ENCODE measurements around the gene MBD5. TPM values are rescaled to one million over a fixed set of nuclear protein-coding genes. Genes with fewer than 3 reads are reported as not detected.
"Not testable (repeated sequence)": the region's sequence is repeated elsewhere in the genome, so short reads cannot be mapped to it uniquely, and the experiment has no call there.

Gene MBD5
- total RNA-seq (10 to 100 TPM; 53.8 to 63.2 TPM), polyA plus RNA-seq (1 to 10 TPM; 4.1 to 5.2 TPM)
- long read RNA-seq, donor 1, full-length matches to known transcripts: 3 of 32 reads
- long read RNA-seq, donor 1, partial matches to known transcripts: 8 of 32 reads
- long read RNA-seq, donor 1, other reads (novel, unspliced or antisense): 21 of 32 reads
- long read RNA-seq, donor 2, full-length matches to known transcripts: 2 of 29 reads
- long read RNA-seq, donor 2, partial matches to known transcripts: 3 of 29 reads
- long read RNA-seq, donor 2, other reads (novel, unspliced or antisense): 24 of 29 reads

DNA sequence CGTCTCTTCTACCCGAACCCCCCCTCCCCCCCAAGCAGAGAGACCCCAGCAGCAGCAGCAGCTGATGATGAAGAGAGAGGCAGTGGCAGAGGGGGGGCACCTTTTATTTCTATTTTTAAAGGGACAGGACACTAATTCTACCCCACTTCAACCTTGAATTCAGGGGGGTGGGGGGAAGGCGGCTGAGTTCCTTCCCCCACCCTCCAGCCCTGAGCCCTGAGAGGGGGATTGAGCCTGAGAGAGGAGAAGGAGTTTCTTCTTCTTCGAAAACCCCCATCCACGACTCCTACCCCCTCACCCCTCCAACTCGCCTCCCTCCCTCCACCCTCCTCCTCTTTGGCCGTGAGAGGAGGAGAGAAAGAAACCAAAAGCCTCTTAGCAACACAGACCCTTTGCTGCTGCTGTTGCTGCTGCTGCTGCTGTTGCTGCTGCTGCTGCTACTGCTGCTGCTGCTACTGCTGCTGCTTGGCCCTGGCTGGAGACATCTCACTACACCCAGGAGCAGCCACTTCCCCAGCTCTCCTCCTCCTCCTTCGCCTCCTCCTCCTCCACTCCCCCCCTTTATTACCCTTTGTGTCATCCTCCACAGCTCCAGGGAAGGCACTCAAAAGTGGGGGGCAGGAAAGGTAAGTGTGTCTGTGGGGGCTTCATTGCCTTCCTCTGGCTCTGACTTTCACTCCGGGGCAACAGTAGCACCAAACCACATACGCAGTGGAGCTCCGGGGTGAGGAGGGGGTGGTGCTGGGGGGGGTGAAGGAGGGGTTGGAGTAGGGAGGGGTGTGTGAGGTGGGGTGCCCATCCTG lies at the start of gene MBD5:
TSS of gene MBD5 (plus strand) at position 33 of the 803 bp plus-strand sequence.
- Histone ChIP-seq H3K9me3 (ENCODE audit: control insufficient read depth, low read length) (no peaks in the 10 kb centered on the region), H3K4me1 (ENCODE audit: control insufficient read depth in 1 of 2, insufficient read depth in 2 of 2, low read length in 2 of 2) (no peaks in the 10 kb centered on the region), H3K4me3 (ENCODE audit: low read length in 2 of 2) (peak within 1 kb of the TSS; percentile 46 to 69), H3K27me3 (ENCODE audit: control insufficient read depth in 1 of 2, insufficient read depth in 2 of 2, low read length in 1 of 2) (no peaks in the 10 kb centered on the region), H3K27ac (ENCODE audit: low read depth in 1 of 2, low read length in 2 of 2) (peak within 1 kb of the TSS; percentile 63 to 87), H3K36me3 (ENCODE audit: control insufficient read depth in 1 of 2, insufficient read depth in 2 of 2, low read length in 1 of 2) (no peaks in the 10 kb centered on the region)
- WGBS, 2 donors: 0 to 1% methylated on average over 10 to 11 of the region's 11 CpGs
- DNase-seq: peak; percentile 64 to 76
- intact Hi-C loops (cut with DNase I): no loop called here
- ATAC-seq (ENCODE audit: low FRiP score): peak; percentile 68

DNA sequence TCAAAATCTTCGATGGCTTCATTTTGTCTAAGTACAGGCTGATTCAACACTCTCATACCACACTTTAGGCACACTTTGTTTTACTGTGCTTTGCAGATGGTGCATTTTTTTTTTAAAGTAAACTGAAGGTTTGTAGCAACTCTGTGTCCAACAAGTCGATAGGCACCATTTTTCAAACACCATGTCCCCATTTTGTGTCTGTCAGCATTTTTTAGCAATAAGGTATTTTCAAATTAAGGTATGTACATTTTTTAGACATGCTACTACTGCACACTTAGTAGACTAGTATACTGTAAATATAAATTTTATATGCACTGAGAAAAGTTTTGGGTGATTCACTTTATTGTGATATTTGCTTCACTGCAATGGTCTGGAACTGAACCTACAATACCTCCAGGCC lies 44.8 kb upstream of the MBD5 start:
- intact Hi-C loops (cut with DNase I): no loop called here
- Histone ChIP-seq H3K27ac (ENCODE audit: low read depth in 1 of 2, low read length in 2 of 2) (no peak overlapping the region), H3K4me3 (ENCODE audit: low read length in 2 of 2) (no peak overlapping the region), H3K27me3 (ENCODE audit: control insufficient read depth in 1 of 2, insufficient read depth in 2 of 2, low read length in 1 of 2) (no peaks in the 10 kb centered on the region), H3K36me3 (ENCODE audit: control insufficient read depth in 1 of 2, insufficient read depth in 2 of 2, low read length in 1 of 2) (peaks cover 0 to 2% of the 10 kb centered on the region in 2 donors), H3K4me1 (ENCODE audit: control insufficient read depth in 1 of 2, insufficient read depth in 2 of 2, low read length in 2 of 2) (no peaks in the 10 kb centered on the region), H3K9me3 (ENCODE audit: control insufficient read depth, low read length) (no peaks in the 10 kb centered on the region)
- 75 to 80% methylated on average over 2 of the region's 2 CpGs for WGBS, 2 donors
- DNase-seq (no peak), ATAC-seq (ENCODE audit: low FRiP score) (no peak)

GRCh38 chr2:147977679-147978078 lies 43.2 kb upstream of the MBD5 start:
- Histone ChIP-seq H3K4me1 (ENCODE audit: control insufficient read depth in 1 of 2, insufficient read depth in 2 of 2, low read length in 2 of 2) (no peaks in the 10 kb centered on the region), H3K27ac (ENCODE audit: low read depth in 1 of 2, low read length in 2 of 2) (no peak overlapping the region), H3K27me3 (ENCODE audit: control insufficient read depth in 1 of 2, insufficient read depth in 2 of 2, low read length in 1 of 2) (no peaks in the 10 kb centered on the region), H3K9me3 (ENCODE audit: control insufficient read depth, low read length) (no peaks in the 10 kb centered on the region), H3K36me3 (ENCODE audit: control insufficient read depth in 1 of 2, insufficient read depth in 2 of 2, low read length in 1 of 2) (peaks cover 0 to 2% of the 10 kb centered on the region in 2 donors), H3K4me3 (ENCODE audit: low read length in 2 of 2) (no peak overlapping the region)
- intact Hi-C loops (cut with DNase I): no loop called here
- WGBS, 2 donors: 97 to 99% methylated on average over 3 of the region's 3 CpGs
- ATAC-seq (ENCODE audit: low FRiP score): no peak
- no peak for DNase-seq

DNA sequence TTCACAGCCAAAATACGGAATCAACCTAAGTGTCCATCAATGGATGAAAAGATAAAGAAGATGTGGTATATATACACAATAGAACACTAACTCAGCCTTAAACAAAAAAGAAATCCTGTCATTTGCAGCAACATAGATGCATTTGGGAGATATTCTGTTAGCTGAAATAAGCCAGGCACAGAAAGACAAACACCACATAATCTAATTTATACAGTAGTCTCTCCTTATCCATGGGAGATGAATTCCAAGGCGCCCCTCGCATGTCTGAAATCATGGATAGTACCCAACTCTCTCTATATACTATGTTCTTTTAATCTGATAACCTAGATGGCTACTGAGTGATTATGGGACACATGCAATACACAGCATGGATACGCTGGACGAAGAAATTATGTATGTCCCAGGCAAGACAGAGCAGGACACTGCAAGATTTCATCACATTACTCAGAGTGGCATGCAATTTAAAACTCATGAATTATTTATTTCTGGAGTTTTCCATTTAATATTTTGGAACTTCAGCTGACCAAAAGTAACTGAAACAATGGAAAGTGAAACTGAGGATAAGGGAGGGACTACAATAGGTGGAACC lies 39.9 kb upstream of the MBD5 start:
- Histone ChIP-seq H3K4me1 (ENCODE audit: control insufficient read depth in 1 of 2, insufficient read depth in 2 of 2, low read length in 2 of 2) (peaks cover 0 to 3% of the 10 kb centered on the region in 2 donors), H3K4me3 (ENCODE audit: low read length in 2 of 2) (no peak overlapping the region), H3K9me3 (ENCODE audit: control insufficient read depth, low read length) (no peaks in the 10 kb centered on the region), H3K36me3 (ENCODE audit: control insufficient read depth in 1 of 2, insufficient read depth in 2 of 2, low read length in 1 of 2) (peaks cover 0 to 2% of the 10 kb centered on the region in 2 donors), H3K27ac (ENCODE audit: low read depth in 1 of 2, low read length in 2 of 2) (no peak overlapping the region), H3K27me3 (ENCODE audit: control insufficient read depth in 1 of 2, insufficient read depth in 2 of 2, low read length in 1 of 2) (no peaks in the 10 kb centered on the region)
- DNase-seq (no peak), ATAC-seq (ENCODE audit: low FRiP score) (no peak)
- 88 to 91% methylated on average over 5 of the region's 5 CpGs for WGBS, 2 donors
- intact Hi-C loops (cut with DNase I): loop anchor here in 1 of 2 donors (10.0 kb wide), 1 partner anchor 1014 kb away; no protein-coding TSS in a partner anchor

DNA sequence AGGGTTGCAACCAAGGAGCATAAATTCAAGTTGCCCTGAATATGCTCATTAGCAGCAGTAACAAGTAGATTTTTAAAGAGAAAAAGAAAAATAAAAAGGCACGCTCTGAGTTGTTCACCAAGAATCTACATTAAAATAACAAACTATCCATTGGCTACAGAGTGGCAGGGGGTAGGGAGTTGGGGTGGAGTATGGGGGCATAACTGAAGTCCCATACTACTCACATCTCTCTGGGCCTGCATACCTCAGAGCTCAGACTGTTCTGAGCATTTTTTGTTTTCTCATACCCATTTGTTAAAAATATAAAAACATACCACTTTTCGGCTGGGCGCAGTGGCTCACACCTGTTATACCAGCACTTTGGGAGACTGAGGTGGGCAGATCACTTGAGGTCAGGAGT lies 31.8 kb upstream of the MBD5 start:
- Histone ChIP-seq H3K27me3 (ENCODE audit: control insufficient read depth in 1 of 2, insufficient read depth in 2 of 2, low read length in 1 of 2) (no peaks in the 10 kb centered on the region), H3K36me3 (ENCODE audit: control insufficient read depth in 1 of 2, insufficient read depth in 2 of 2, low read length in 1 of 2) (no peaks in the 10 kb centered on the region), H3K27ac (ENCODE audit: low read depth in 1 of 2, low read length in 2 of 2) (no peak overlapping the region), H3K9me3 (ENCODE audit: control insufficient read depth, low read length) (no peaks in the 10 kb centered on the region), H3K4me1 (ENCODE audit: control insufficient read depth in 1 of 2, insufficient read depth in 2 of 2, low read length in 2 of 2) (peaks cover 0 to 2% of the 10 kb centered on the region in 2 donors), H3K4me3 (ENCODE audit: low read length in 2 of 2) (no peak overlapping the region)
- 70 to 80% methylated on average over 3 of the region's 3 CpGs for WGBS, 2 donors
- no peak for ATAC-seq (ENCODE audit: low FRiP score)
- DNase-seq: no peak
- intact Hi-C loops (cut with DNase I): loop anchor here in 1 of 2 donors (5.0 to 10.0 kb wide), 2 partner anchors 518 to 1006 kb away; no protein-coding TSS in a partner anchor

DNA sequence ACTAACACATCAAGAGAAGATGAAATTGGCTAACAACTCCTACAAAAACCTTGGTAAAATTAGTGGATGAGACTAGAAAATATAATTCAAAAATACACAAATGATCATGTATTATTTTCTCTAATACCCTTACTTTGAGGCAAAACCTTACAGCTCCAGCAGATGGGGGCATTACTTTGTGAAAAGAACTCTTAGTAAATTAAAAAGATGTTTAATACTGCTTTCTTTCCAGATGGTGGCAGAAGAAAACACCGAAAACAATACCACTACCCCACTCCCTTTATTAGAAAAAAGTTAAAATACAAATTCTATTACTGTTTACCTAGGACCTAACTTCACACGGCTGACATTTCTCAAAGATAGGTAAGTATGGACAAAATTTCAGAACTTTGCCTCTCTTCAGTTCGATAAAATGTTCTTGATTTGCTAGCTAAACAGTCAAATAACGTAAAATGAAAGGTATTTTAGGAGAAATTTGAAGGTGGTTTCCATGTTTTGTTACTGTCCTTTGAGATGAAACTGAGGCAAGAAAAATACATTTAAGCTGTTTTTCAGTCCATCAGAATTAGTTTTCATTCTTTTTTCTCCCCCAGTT lies 31.0 kb upstream of the MBD5 start:
- WGBS, 2 donors: 22 to 26% methylated on average over 4 of the region's 4 CpGs
- no peaks in the 10 kb centered on the region for H3K36me3 ChIP-seq (ENCODE audit: control insufficient read depth in 1 of 2, insufficient read depth in 2 of 2, low read length in 1 of 2)
- ATAC-seq (ENCODE audit: low FRiP score) (peak; percentile 74), DNase-seq (no peak)
- H3K9me3 ChIP-seq (ENCODE audit: control insufficient read depth, low read length): no peaks in the 10 kb centered on the region
- no peaks in the 10 kb centered on the region for H3K27me3 ChIP-seq (ENCODE audit: control insufficient read depth in 1 of 2, insufficient read depth in 2 of 2, low read length in 1 of 2)
- H3K4me3 ChIP-seq (ENCODE audit: low read length in 2 of 2): no peak overlapping the region
- H3K27ac ChIP-seq (ENCODE audit: low read depth in 1 of 2, low read length in 2 of 2): no peak overlapping the region
- intact Hi-C loops (cut with DNase I): loop anchor here (5.0 to 10.0 kb wide), 4 partner anchors 212 to 1005 kb away; no protein-coding TSS in a partner anchor
- H3K4me1 ChIP-seq (ENCODE audit: control insufficient read depth in 1 of 2, insufficient read depth in 2 of 2, low read length in 2 of 2): peaks cover 0 to 2% of the 10 kb centered on the region in 2 donors

- WGBS, 2 donors: 97 to 99% methylated on average over 7 of the region's 7 CpGs
- intact Hi-C loops (cut with DNase I): loop anchor here in 1 of 2 donors (5.0 kb wide), 2 partner anchors 207 to 517 kb away; no protein-coding TSS in a partner anchor
- H3K4me1 ChIP-seq (ENCODE audit: control insufficient read depth in 1 of 2, insufficient read depth in 2 of 2, low read length in 2 of 2); H3K27me3 ChIP-seq (ENCODE audit: control insufficient read depth in 1 of 2, insufficient read depth in 2 of 2, low read length in 1 of 2); H3K36me3 ChIP-seq (ENCODE audit: control insufficient read depth in 1 of 2, insufficient read depth in 2 of 2, low read length in 1 of 2); DNase-seq; H3K4me3 ChIP-seq (ENCODE audit: low read length in 2 of 2); ATAC-seq (ENCODE audit: low FRiP score); H3K27ac ChIP-seq (ENCODE audit: low read depth in 1 of 2, low read length in 2 of 2); H3K9me3 ChIP-seq (ENCODE audit: control insufficient read depth, low read length): not testable (repeated sequence)
Measured at GRCh38 chr2:147994965-147995364, 25.9 kb upstream of the MBD5 start.

DNA sequence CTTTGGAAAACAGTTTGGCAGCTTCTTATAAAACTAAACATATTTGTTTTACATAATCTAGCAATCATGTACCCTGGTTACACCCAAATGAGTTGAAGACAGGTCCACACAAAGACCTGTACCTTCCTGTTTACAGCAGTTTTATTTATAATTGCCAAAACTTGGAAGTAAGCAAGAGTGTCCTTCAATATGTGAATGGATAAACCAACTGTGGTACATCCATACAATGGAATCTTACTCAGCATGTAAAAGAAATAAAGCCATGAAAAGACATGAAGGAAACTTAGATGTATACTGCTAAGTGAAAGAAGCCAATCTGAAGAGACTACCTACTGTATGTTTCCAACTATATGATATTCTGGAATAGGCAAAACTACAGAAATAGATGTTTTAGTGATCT lies 24.1 kb upstream of the MBD5 start:
- Histone ChIP-seq H3K27ac (ENCODE audit: low read depth in 1 of 2, low read length in 2 of 2) (no peak overlapping the region), H3K27me3 (ENCODE audit: control insufficient read depth in 1 of 2, insufficient read depth in 2 of 2, low read length in 1 of 2) (no peaks in the 10 kb centered on the region), H3K36me3 (ENCODE audit: control insufficient read depth in 1 of 2, insufficient read depth in 2 of 2, low read length in 1 of 2) (no peaks in the 10 kb centered on the region), H3K4me3 (ENCODE audit: low read length in 2 of 2) (no peak overlapping the region), H3K4me1 (ENCODE audit: control insufficient read depth in 1 of 2, insufficient read depth in 2 of 2, low read length in 2 of 2) (peaks cover 0 to 2% of the 10 kb centered on the region in 2 donors), H3K9me3 (ENCODE audit: control insufficient read depth, low read length) (no peaks in the 10 kb centered on the region)
- intact Hi-C loops (cut with DNase I): no loop called here
- DNase-seq (no peak), ATAC-seq (ENCODE audit: low FRiP score) (no peak)

Measured in aorta (tissue), 5 donors.